Stimulated activated naive B cell treated with anti-CD40 and anti-IgM and Interleukin-4, amounts not matched to agents 10 μg/mL and 1 μg/mL and 100 μg/mL, for 72 hours (primary cell): ENCODE data around the gene MAP3K1.

Experiments
- ATAC-seq, 2 donors: fragments of 150-1000 bp; cut with Tn5 transposase; replicated peaks; 2 replicates each; pipeline ENCODE4 v1.10.0; 2021; ENCODE audit warnings: moderate library complexity in 1 of 2
- DNase-seq: peaks from one replicate; pipeline ENCODE4 v3.0.0; 2021
- H3K27ac Mint-ChIP-seq: one replicate; pipeline ENCODE4 v1.8.0; 2022; ENCODE audit warnings: mild to moderate bottlenecking, mixed read lengths
- H3K27me3 Mint-ChIP-seq, 2 donors: one replicate each; pipeline ENCODE4 v1.8.0; 2022; ENCODE audit warnings: mixed read lengths in 2 of 2
- H3K36me3 Mint-ChIP-seq, 2 donors: one replicate each; pipeline ENCODE4 v1.8.0; 2022; ENCODE audit warnings: mixed read lengths in 2 of 2, mild to moderate bottlenecking in 1 of 2
- H3K4me1 Mint-ChIP-seq, 2 donors: one replicate each; pipeline ENCODE4 v1.8.0; 2022; ENCODE audit warnings: mixed read lengths in 2 of 2, mild to moderate bottlenecking in 1 of 2
- H3K4me3 Mint-ChIP-seq, 2 donors: one replicate each; pipeline ENCODE4 v1.8.0; 2022; ENCODE audit warnings: mild to moderate bottlenecking in 2 of 2, mixed read lengths in 2 of 2, moderate library complexity in 1 of 2
- H3K9me3 Mint-ChIP-seq, 2 donors: one replicate each; pipeline ENCODE4 v1.8.0; 2022; ENCODE audit warnings: mixed read lengths in 2 of 2, mild to moderate bottlenecking in 1 of 2

MAP3K1 gene

DNA sequence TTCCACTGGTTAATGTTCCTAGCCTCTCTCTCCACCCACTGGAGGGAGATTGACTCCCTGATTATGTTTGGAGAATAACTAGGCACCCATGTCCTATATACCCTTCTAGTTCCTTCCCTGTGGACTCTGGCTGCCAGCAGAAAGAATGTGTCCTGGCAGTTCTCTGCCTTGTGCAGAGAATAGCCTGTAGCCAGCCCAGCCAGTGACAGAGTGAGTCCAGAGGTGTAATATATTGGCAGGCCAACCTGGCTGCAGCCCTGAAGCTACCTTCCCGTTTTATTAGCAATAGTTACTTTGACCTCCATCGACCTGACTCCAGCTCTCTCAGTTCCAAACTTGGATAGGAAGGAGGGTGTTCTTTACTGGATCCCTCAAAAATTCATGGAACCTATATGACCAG lies 102.2 kb downstream of the MAP3K1 start:
- Mint-ChIP-seq H3K27me3 (no peaks in the 10 kb centered on the region), H3K27ac (no peak overlapping the region), H3K9me3 (no peaks in the 10 kb centered on the region), H3K4me1 (no peaks in the 10 kb centered on the region), H3K4me3 (no peak overlapping the region), H3K36me3 (peaks cover 12 to 24% of the 10 kb centered on the region in 2 donors)
- ATAC-seq (no peak), DNase-seq (no peak)

DNA sequence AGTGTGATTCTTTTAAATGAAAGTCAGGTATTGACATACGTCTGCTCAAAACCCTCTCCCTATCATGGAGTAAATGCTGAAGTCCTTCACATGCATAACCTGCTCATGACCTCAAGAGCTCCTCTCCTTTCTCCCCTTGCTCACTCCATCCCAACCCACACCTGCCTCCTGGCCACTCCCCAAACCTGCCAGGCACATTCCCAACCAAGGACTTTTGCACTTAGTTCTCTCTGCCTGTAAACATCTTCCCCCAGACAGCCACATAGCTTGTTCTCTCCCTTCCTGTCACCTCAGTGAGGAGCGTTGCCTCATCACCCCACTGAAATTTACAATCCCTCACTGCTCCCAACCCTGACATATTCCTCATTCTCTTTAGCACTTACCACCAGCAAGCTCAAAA lies 102.7 kb downstream of the MAP3K1 start:
- Mint-ChIP-seq H3K36me3 (peaks cover 12 to 24% of the 10 kb centered on the region in 2 donors), H3K9me3 (no peaks in the 10 kb centered on the region), H3K4me1 (no peaks in the 10 kb centered on the region), H3K27ac (no peak overlapping the region), H3K4me3 (no peak overlapping the region), H3K27me3 (no peaks in the 10 kb centered on the region)
- no peak for DNase-seq
- ATAC-seq = no peak

DNA sequence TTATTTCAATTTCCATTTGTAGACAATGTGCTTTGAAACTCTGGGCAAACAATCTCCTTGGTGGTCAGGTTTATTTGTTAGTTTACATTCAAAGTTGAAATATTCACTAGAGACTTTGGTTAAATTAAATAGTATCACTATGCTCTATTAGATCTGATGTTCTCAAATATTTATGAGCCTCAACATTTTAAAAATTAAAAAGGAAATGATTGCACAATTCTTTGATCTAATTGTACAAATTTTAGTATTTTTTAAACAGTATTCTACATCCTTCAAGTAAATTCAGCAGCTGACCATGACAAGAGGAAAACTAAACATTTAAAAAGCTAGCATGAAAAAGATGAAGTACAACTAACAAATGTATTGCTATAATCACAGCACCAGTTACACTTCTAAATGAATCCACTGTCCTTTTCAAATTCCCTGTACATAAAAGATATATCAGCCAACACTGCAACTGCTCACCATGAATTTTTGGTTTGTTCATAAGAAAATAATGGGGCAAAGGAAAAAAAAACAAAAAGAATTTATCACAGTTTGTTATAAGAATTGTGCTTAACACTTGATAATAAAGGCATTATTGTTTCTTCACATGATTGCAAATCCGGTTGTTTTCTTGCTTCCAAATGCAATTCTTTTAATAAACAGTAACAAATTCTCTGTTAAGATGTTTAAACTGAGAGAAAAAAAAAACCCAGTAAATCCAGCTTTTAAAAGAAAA lies 104.8 kb downstream of the MAP3K1 start:
- H3K4me1 Mint-ChIP-seq = no peaks in the 10 kb centered on the region
- H3K27ac Mint-ChIP-seq = no peak overlapping the region
- ATAC-seq = no peak
- H3K4me3 Mint-ChIP-seq = no peak overlapping the region
- no peaks in the 10 kb centered on the region for H3K9me3 Mint-ChIP-seq
- H3K27me3 Mint-ChIP-seq = no peaks in the 10 kb centered on the region
- no peak for DNase-seq
- peaks cover 16 to 32% of the 10 kb centered on the region in 2 donors for H3K36me3 Mint-ChIP-seq

DNA sequence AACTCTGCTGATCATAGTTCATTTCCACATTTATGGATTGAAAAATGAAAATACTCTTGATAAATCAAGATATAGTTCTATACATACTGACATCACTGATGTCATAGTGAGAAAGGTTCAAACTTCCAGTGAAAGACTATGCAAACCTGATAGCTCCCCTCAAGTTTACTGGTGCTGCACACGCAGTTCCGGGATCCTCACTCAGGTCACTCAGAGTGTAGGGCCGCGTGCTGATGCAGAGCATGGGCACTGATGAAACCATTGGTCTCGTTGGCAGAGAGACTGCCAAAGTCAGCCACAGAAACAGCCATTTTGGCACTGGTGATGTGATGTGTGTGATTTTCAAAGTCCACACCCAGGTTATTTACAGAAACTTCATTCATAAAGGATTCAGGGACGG lies 107.6 kb downstream of the MAP3K1 start:
- Mint-ChIP-seq H3K4me1 (no peaks in the 10 kb centered on the region), H3K4me3 (no peak overlapping the region), H3K9me3 (no peaks in the 10 kb centered on the region), H3K27ac (no peak overlapping the region), H3K36me3 (peaks cover 31 to 49% of the 10 kb centered on the region in 2 donors), H3K27me3 (no peaks in the 10 kb centered on the region)
- ATAC-seq (no peak), DNase-seq (no peak)

DNA sequence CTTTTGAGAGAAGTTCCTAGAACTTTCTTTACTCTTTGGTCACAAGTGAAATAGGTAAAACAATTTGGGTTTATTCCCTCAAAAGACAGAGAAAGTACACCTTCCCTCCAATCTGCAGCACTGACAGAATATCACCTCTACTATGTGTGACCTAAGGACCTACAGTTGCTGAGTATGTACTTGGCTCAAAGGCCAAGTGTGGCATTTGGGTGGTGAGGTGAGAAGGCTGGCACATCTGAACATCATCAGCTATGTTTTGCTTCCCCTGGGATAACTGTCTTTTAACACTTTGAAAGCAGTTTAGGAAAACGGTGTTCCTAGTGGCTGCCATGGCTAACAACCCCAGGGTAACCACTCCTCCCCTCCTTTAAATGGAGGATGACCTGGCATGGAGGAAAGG lies 119.0 kb downstream of the MAP3K1 start:
- no peak for DNase-seq

DNA sequence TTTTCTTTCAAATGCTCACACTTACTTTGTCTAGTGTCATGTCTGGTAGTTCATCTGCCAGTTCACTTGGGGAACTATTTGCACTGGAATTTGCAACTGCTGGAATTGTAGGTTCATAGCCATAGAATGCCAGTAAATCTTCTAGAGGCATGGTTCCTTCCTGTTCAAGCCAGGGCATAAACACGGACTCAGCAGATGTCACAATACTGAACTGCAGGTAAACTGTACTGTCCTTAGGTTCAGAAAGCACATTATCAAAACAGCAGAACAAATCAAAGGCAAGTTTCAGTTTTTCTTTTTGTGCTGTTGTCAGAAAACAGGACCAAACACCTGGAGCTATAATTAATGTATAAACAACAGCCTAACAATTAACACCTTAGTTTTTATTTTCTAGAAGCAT lies 123.5 kb downstream of the MAP3K1 start:
- H3K27ac Mint-ChIP-seq = no peak overlapping the region
- no peaks in the 10 kb centered on the region for H3K27me3 Mint-ChIP-seq
- peaks cover 9 to 15% of the 10 kb centered on the region in 2 donors for H3K4me1 Mint-ChIP-seq
- peaks cover 30 to 44% of the 10 kb centered on the region in 2 donors for H3K36me3 Mint-ChIP-seq
- no peak overlapping the region for H3K4me3 Mint-ChIP-seq
- ATAC-seq = no peak
- no peaks in the 10 kb centered on the region for H3K9me3 Mint-ChIP-seq
- no peak for DNase-seq

More for the DNA sequence above, 119.0 kb downstream of the MAP3K1 start:
- Mint-ChIP-seq H3K9me3 (no peaks in the 10 kb centered on the region), H3K27ac (no peak overlapping the region), H3K36me3 (peaks cover 10 to 21% of the 10 kb centered on the region in 2 donors), H3K4me3 (no peak overlapping the region), H3K4me1 (no peaks in the 10 kb centered on the region), H3K27me3 (no peaks in the 10 kb centered on the region)
- ATAC-seq = no peak

DNA sequence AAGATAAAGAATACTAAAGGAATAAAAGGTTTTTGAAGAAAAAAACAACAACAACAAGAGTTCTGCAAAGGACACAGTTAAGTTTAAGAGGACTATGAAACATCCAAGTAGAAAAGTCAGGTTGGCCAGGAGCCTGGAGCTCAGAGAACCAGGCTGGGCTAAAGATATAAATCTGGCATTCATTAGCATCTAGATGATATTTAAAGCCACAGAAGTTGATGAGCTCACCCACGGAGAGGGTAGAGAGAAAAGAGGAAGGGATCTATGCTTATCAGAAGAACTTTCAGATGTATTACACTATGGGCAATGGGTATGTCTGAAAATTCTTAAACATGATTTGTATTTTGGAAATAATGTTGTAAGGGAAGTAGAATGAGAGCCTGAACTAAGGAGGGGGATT lies 126.6 kb downstream of the MAP3K1 start:
- DNase-seq (no peak), ATAC-seq (peak; percentile 62 to 68)
- H3K4me1 Mint-ChIP-seq = peaks cover 9 to 15% of the 10 kb centered on the region in 2 donors
- H3K9me3 Mint-ChIP-seq = no peaks in the 10 kb centered on the region
- no peaks in the 10 kb centered on the region for H3K27me3 Mint-ChIP-seq
- H3K4me3 Mint-ChIP-seq = no peak overlapping the region
- peaks cover 31 to 41% of the 10 kb centered on the region in 2 donors for H3K36me3 Mint-ChIP-seq
- H3K27ac Mint-ChIP-seq = no peak overlapping the region
